H9 (cell line): ENCODE results near the gene ACOXL. TPM values are rescaled to one million over a fixed set of nuclear protein-coding genes. Genes with fewer than 3 reads are reported as not detected.

Experiments
- DNase-seq: peaks from one replicate; pipeline ENCODE4 v3.0.0-alpha.2; 2017
- H2AFZ ChIP-seq: one replicate; pipeline ENCODE4 v1.6.1; 2013; ENCODE audit warnings: mild to moderate bottlenecking, low read length, control low read depth, moderate library complexity
- H2AK5ac ChIP-seq: 2 replicates; pipeline ENCODE4 v1.6.1; 2013; ENCODE audit warnings: low read length, control low read depth, mixed read lengths; ENCODE audit not compliant: insufficient read length
- H2BK120ac ChIP-seq: one replicate; pipeline ENCODE4 v1.6.1; 2013; ENCODE audit warnings: low read depth, mild to moderate bottlenecking, low read length, control low read depth, inconsistent platforms; ENCODE audit not compliant: poor library complexity, severe bottlenecking
- H2BK12ac ChIP-seq: 2 replicates; pipeline ENCODE4 v1.6.1; 2013; ENCODE audit warnings: low read length, control low read depth, mixed read lengths, low read depth; ENCODE audit not compliant: insufficient read length
- H2BK15ac ChIP-seq: 2 replicates; pipeline ENCODE4 v1.6.1; 2013; ENCODE audit warnings: low read depth, low read length, control low read depth
- H2BK20ac ChIP-seq: one replicate; pipeline ENCODE4 v1.6.1; 2013; ENCODE audit warnings: low read depth, mild to moderate bottlenecking, low read length, control low read depth, inconsistent platforms; ENCODE audit not compliant: poor library complexity, severe bottlenecking
- H2BK5ac ChIP-seq: 2 replicates; pipeline ENCODE4 v1.6.1; 2013; ENCODE audit warnings: low read length, control low read depth, mixed read lengths; ENCODE audit not compliant: insufficient read length
- H3K14ac ChIP-seq: 2 replicates; pipeline ENCODE4 v1.6.1; 2013; ENCODE audit warnings: low read length, control low read depth; ENCODE audit not compliant: insufficient read depth
- H3K18ac ChIP-seq: 2 replicates; pipeline ENCODE4 v1.6.1; 2013; ENCODE audit warnings: low read depth, mild to moderate bottlenecking, mixed read lengths, low read length, control low read depth; ENCODE audit not compliant: insufficient read length
- H3K23ac ChIP-seq: 2 replicates; pipeline ENCODE4 v1.6.1; 2013; ENCODE audit warnings: low read length, control low read depth, mixed read lengths, low read depth; ENCODE audit not compliant: insufficient read length
- H3K23me2 ChIP-seq: 2 replicates; pipeline ENCODE4 v1.6.1; 2013; ENCODE audit warnings: low read depth, mild to moderate bottlenecking, mixed read lengths, low read length, control low read depth; ENCODE audit not compliant: insufficient read length, poor library complexity, severe bottlenecking
- H3K27ac ChIP-seq: 2 replicates; pipeline ENCODE4 v1.5.1; 2013; ENCODE audit warnings: low read length, control low read depth, mixed read lengths, low read depth; ENCODE audit not compliant: insufficient read length
- H3K27me3 ChIP-seq: 2 replicates; pipeline ENCODE4 v1.6.1; 2013; ENCODE audit warnings: low read length, control low read depth, inconsistent platforms; ENCODE audit not compliant: insufficient read depth
- H3K4ac ChIP-seq: 2 replicates; pipeline ENCODE4 v1.6.1; 2013; ENCODE audit warnings: low read depth, mild to moderate bottlenecking, control low read depth, inconsistent platforms, low read length, moderate library complexity
- H3K4me1 ChIP-seq: 2 replicates; pipeline ENCODE4 v1.6.1; 2013; ENCODE audit warnings: low read length, control low read depth, inconsistent platforms; ENCODE audit not compliant: insufficient read depth
- H3K4me2 ChIP-seq: 2 replicates; pipeline ENCODE4 v1.6.1; 2013; ENCODE audit warnings: low read length, control low read depth, mixed read lengths; ENCODE audit not compliant: insufficient read length, insufficient read depth
- H3K56ac ChIP-seq: 2 replicates; pipeline ENCODE4 v1.6.1; 2013; ENCODE audit warnings: low read depth, mild to moderate bottlenecking, mixed read lengths, low read length, control low read depth; ENCODE audit not compliant: insufficient read length
- H3K79me1 ChIP-seq: 2 replicates; pipeline ENCODE4 v1.6.1; 2013; ENCODE audit warnings: low read depth, mild to moderate bottlenecking, moderate library complexity, low read length, control low read depth, inconsistent platforms; ENCODE audit not compliant: insufficient read depth, poor library complexity, severe bottlenecking
- H3K79me2 ChIP-seq: 2 replicates; pipeline ENCODE4 v1.6.1; 2013; ENCODE audit warnings: low read length, control low read depth, inconsistent platforms; ENCODE audit not compliant: insufficient read depth
- H3K9ac ChIP-seq: 2 replicates; pipeline ENCODE4 v1.6.1; 2013; ENCODE audit warnings: low read length, control low read depth, mixed read lengths; ENCODE audit not compliant: insufficient read length; ENCODE audit errors: extremely low read depth
- H3K9me3 ChIP-seq: one replicate; pipeline ENCODE4 v1.6.1; 2013; ENCODE audit warnings: low read depth, low read length, inconsistent platforms; ENCODE audit not compliant: control insufficient read depth
- H3T11ph ChIP-seq: one replicate; pipeline ENCODE4 v1.6.1; 2013; ENCODE audit warnings: mild to moderate bottlenecking, low read length, control low read depth, inconsistent platforms
- H4K20me1 ChIP-seq: one replicate; pipeline ENCODE4 v1.6.1; 2013; ENCODE audit not compliant: control insufficient read depth, insufficient read length, insufficient read depth
- H4K5ac ChIP-seq: 2 replicates; pipeline ENCODE4 v1.6.1; 2013; ENCODE audit warnings: low read depth, mild to moderate bottlenecking, mixed read lengths, low read length, control low read depth; ENCODE audit not compliant: insufficient read length
- H4K8ac ChIP-seq: replicated peaks from 2 replicates; pipeline ENCODE4 v1.6.1; 2013; ENCODE audit warnings: low read length, control low read depth, mixed read lengths, low read depth; ENCODE audit not compliant: insufficient read length
- H4K91ac ChIP-seq: 2 replicates; pipeline ENCODE4 v1.6.1; 2013; ENCODE audit warnings: low read depth, mild to moderate bottlenecking, moderate library complexity, mixed read lengths, low read length, control low read depth; ENCODE audit not compliant: insufficient read length
- H3K27ac Mint-ChIP-seq, 3 experiments: 2 replicates in 2 of 3; 3 replicates in 1 of 3; pipeline ENCODE4 v1.8.0; 2020 to 2021; ENCODE audit warnings: mixed read lengths in 3 of 3, mild to moderate bottlenecking in 1 of 3, moderate library complexity in 1 of 3
- H3K27me3 Mint-ChIP-seq: 2 replicates; pipeline ENCODE4 v1.8.0; 2021; ENCODE audit warnings: low read depth, mild to moderate bottlenecking, moderate library complexity, mixed read lengths
- H3K36me3 Mint-ChIP-seq, 3 experiments: 2 replicates in 2 of 3; 3 replicates in 1 of 3; pipeline ENCODE4 v1.8.0; 2020 to 2021; ENCODE audit warnings: low read depth in 3 of 3, mixed read lengths in 3 of 3; ENCODE audit not compliant: insufficient read depth in 1 of 3
- H3K4me1 Mint-ChIP-seq, 2 experiments: 2 replicates each; pipeline ENCODE4 v1.8.0; 2020; ENCODE audit warnings: mixed read lengths in 2 of 2
- H3K4me3 Mint-ChIP-seq, 2 experiments: 2 replicates in 1 of 2; 3 replicates in 1 of 2; pipeline ENCODE4 v1.8.0; 2020 to 2021; ENCODE audit warnings: mild to moderate bottlenecking in 2 of 2, mixed read lengths in 2 of 2, moderate library complexity in 1 of 2
- H3K9me3 Mint-ChIP-seq, 2 experiments: 2 replicates in 1 of 2; 3 replicates in 1 of 2; pipeline ENCODE4 v1.8.0; 2020; ENCODE audit warnings: mild to moderate bottlenecking in 2 of 2, mixed read lengths in 2 of 2, moderate library complexity in 1 of 2
- WGBS: extraction: QIAGEN DNeasy Blood & Tissue Kit; methylation state at CpG from one replicate; pipeline ENCODE4 v1.1.7; 2013; ENCODE audit warnings: missing lambda C conversion rate, low lambda C conversion rate, mixed read lengths; ENCODE audit not compliant: insufficient read length; ENCODE audit errors: extremely low coverage; 5-methylcytosine and 5-hydroxymethylcytosine counted together
- total RNA-seq: library from RNA; stranded (reverse); gene quantifications from 2 replicates; pipeline ENCODE4 v1.2.1, GENCODE V29; 2021
- TF ChIP-seq, protein P1 (sequence below): fragments of 200-600 bp; sonication (generic); conservative IDR thresholded peaks from 3 replicates; pipeline ENCODE4 v1.8.0; 2021; ENCODE audit warnings: antibody characterized with exemption, mild to moderate bottlenecking

Gene ACOXL
- total RNA-seq, 1 experiment from 2014 or later, result 37.6 TPM

DNA sequence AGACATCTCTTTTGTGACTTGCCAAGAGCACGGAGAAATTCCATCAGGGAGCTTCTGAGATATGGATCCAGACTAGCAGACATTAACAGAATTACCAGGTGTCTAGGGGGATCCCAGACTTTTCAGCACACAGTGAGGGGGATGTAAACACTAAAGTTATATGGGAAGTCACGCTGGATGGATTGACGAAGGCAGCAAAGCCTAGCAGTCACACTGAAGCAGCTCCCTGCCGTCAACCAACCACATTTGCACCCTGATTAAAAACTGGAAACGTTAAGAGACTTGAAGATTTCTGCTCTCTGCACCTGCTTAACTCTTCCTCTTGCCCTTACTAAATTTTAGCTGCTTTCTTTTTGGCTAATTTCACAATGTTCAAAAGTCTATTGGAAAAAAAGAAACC lies 325.9 kb downstream of the ACOXL start:
- no peak overlapping the region for H3K4me2 ChIP-seq
- no CpG with 5 or more reads among the region's 5 CpGs for WGBS

More for the DNA sequence above, 325.9 kb downstream of the ACOXL start:
- no peak overlapping the region for H4K8ac ChIP-seq
- H3K18ac ChIP-seq, result no peak overlapping the region
- H3K9me3 ChIP-seq, result no peaks in the 10 kb centered on the region
- H4K20me1 ChIP-seq, result no peaks in the 10 kb centered on the region
- H4K5ac ChIP-seq, result no peak overlapping the region
- H2AFZ ChIP-seq, result no peak overlapping the region
- DNase-seq, result no peak
- no peak overlapping the region for H2AK5ac ChIP-seq
- H3K79me1 ChIP-seq, result no peaks in the 10 kb centered on the region
- no peak overlapping the region for H4K91ac ChIP-seq
- H3K36me3 Mint-ChIP-seq, result peaks cover 5 to 17% (median 6%) of the 10 kb centered on the region in 3 experiments; a peak in 5 of 7 replicates
- no peak overlapping the region for H2BK12ac ChIP-seq
- H2BK120ac ChIP-seq, result no peak overlapping the region
- no peak overlapping the region for H3K9ac ChIP-seq
- H3K4ac ChIP-seq, result no peak overlapping the region
- H2BK5ac ChIP-seq, result no peak overlapping the region
- H3K23me2 ChIP-seq, result no peaks in the 10 kb centered on the region
- no peak overlapping the region for H2BK15ac ChIP-seq
- H3K4me1 Mint-ChIP-seq, result peaks cover 3 to 4% of the 10 kb centered on the region in 2 experiments; a peak in 2 of 4 replicates
- H2BK20ac ChIP-seq, result no peak overlapping the region
- H3K27me3 Mint-ChIP-seq, result no peaks in the 10 kb centered on the region; the same call in 1 of the 2 replicates
- H3K4me1 ChIP-seq, result no peaks in the 10 kb centered on the region
- no peak overlapping the region for H3K23ac ChIP-seq
- no peak overlapping the region for H3K27ac ChIP-seq
- H3K79me2 ChIP-seq, result no peaks in the 10 kb centered on the region
- H3T11ph ChIP-seq, result no peak overlapping the region
- H3K27ac Mint-ChIP-seq, result 0 out of 7 replicates have a peak overlapping the region, but pooled peaks of 1 of the 3 experiments have one; percentile 37
- H3K14ac ChIP-seq, result no peak overlapping the region
- TF ChIP-seq, protein P1, sequence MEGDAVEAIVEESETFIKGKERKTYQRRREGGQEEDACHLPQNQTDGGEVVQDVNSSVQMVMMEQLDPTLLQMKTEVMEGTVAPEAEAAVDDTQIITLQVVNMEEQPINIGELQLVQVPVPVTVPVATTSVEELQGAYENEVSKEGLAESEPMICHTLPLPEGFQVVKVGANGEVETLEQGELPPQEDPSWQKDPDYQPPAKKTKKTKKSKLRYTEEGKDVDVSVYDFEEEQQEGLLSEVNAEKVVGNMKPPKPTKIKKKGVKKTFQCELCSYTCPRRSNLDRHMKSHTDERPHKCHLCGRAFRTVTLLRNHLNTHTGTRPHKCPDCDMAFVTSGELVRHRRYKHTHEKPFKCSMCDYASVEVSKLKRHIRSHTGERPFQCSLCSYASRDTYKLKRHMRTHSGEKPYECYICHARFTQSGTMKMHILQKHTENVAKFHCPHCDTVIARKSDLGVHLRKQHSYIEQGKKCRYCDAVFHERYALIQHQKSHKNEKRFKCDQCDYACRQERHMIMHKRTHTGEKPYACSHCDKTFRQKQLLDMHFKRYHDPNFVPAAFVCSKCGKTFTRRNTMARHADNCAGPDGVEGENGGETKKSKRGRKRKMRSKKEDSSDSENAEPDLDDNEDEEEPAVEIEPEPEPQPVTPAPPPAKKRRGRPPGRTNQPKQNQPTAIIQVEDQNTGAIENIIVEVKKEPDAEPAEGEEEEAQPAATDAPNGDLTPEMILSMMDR, result no peak
- no peak overlapping the region for H3K56ac ChIP-seq
- no peak overlapping the region for H3K4me3 Mint-ChIP-seq
- H3K9me3 Mint-ChIP-seq, result peaks cover 0 to 3% of the 10 kb centered on the region in 2 experiments; a peak in 2 of 5 replicates
- H3K27me3 ChIP-seq, result no peaks in the 10 kb centered on the region
